Measurements from ENCODE around the gene MATN1. TPM values are rescaled to one million over a fixed set of nuclear protein-coding genes. Genes with fewer than 3 reads are reported as not detected.
"Not testable (repeated sequence)": the region's sequence is repeated elsewhere in the genome, so short reads cannot be mapped to it uniquely, and the experiment has no call there.

Gene MATN1
- total RNA-seq, 1 donor from 2014 or later: 0.54 TPM

DNA sequence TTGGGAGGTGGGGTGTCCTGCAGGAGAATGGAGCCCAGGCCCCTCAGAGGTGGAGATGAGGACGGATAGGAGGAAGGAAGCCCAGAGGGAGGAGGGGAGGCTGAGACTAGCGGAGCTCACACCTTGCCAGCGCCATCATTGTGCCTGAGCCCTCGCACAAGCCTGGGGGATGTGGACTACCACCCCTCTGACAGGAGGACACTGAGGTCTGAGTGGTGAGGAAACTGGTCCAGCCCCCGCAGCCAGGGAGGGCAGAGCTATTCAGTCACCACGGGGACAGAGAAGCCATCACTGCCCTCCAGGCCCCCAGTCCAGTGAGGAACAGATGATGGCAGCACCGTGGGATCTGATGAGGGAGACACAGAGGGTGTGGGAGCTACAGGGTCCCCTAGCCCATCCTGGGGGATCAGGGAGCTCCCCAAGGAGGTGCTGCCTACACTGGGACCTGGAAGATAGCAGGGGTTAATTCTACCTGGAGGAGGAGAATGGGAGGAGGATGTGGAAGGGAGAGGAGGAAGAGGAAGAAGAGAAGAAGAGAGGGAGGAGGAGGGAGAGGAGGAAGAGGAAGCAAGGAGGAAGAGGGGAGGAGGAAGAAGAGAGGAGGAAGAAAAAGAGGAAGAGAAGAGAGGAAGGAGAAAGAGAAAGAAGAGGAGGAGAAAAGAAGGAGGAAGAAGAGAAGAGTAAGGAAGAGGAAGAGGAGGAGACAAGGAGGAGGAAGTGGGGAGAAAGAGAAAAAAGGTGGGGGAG lies 31.0 kb downstream of the MATN1 start:
- Mint-ChIP-seq H3K4me1 (peaks cover 14% of the 10 kb centered on the region), H3K27ac (ENCODE audit: unreplicated experiment) (no peak overlapping the region), H3K4me3 (no peak overlapping the region), H3K36me3 (ENCODE audit: low read depth) (no peaks in the 10 kb centered on the region), H3K27me3 (ENCODE audit: low read depth) (peaks cover 10% of the 10 kb centered on the region), H3K9me3 (no peaks in the 10 kb centered on the region)
- no peak for DNase-seq (ENCODE audit: low read depth, low spot score)
- TF ChIP-seq, protein P1, sequence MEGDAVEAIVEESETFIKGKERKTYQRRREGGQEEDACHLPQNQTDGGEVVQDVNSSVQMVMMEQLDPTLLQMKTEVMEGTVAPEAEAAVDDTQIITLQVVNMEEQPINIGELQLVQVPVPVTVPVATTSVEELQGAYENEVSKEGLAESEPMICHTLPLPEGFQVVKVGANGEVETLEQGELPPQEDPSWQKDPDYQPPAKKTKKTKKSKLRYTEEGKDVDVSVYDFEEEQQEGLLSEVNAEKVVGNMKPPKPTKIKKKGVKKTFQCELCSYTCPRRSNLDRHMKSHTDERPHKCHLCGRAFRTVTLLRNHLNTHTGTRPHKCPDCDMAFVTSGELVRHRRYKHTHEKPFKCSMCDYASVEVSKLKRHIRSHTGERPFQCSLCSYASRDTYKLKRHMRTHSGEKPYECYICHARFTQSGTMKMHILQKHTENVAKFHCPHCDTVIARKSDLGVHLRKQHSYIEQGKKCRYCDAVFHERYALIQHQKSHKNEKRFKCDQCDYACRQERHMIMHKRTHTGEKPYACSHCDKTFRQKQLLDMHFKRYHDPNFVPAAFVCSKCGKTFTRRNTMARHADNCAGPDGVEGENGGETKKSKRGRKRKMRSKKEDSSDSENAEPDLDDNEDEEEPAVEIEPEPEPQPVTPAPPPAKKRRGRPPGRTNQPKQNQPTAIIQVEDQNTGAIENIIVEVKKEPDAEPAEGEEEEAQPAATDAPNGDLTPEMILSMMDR (conservative IDR thresholded peaks at IDR 0.05): no peak

DNA sequence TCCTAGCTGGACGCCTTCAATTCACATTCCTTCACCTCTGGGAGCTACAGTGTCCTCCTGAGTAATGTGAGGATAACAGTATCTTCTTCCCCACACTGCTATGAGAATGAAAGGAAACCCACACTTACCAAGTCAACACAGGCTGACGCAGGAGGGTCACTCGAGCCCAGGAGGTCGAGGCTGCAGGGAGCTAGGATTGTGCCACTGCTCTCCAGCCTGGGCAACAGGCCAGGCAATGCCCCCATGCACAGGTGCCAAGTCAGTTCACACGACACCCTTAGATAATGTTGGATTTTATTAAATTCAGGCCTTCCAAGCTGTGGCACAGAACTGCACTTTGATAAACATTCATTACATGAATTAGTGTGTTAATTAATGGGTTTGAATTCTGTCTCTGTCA lies 31.9 kb downstream of the MATN1 start:
- DNase-seq (ENCODE audit: low read depth, low spot score): no peak
- TF ChIP-seq, protein P1 (conservative IDR thresholded peaks at IDR 0.05): no peak
- no peaks in the 10 kb centered on the region for H3K36me3 Mint-ChIP-seq (ENCODE audit: low read depth)
- no peak overlapping the region for H3K4me3 Mint-ChIP-seq
- no peaks in the 10 kb centered on the region for H3K9me3 Mint-ChIP-seq
- H3K27ac Mint-ChIP-seq (ENCODE audit: unreplicated experiment): no peak overlapping the region
- peaks cover 14% of the 10 kb centered on the region for H3K4me1 Mint-ChIP-seq
- peaks cover 19% of the 10 kb centered on the region for H3K27me3 Mint-ChIP-seq (ENCODE audit: low read depth)

DNA sequence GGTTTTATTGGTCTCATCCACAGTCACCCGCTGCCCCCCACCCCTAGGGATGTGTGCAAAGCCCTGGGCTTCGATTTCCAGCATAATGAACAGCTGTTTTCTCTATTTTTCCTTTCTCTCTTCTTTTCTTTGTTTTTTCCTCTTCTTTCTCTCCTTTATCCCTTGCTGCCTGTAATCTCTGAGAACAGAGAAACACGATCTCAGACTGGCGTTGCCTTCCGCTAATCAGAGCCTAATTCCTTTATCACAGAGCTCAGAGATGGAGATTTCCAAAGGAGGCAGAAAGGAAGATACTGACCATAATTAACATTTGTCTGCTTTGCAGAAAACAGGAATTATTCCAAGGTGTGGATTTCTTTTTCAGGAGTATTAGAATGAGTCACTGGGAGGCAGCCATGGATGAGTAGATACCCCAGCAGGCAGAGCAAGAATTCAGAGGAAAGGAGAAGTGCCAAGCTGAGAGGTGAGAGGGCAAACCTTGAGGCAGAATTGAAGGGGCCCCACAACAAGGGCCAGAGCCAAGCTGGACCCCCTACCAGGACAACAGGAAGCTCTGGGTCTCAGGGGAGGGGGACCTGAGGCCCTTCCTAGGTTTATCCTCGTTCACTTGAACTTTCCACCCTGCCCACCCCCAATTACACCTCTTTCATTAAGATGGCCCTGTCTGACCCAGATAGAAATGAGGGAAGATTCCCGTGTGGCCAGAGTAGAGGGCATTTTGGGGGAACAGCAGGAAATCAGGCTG lies 33.3 kb downstream of the MATN1 start:
- DNase-seq (ENCODE audit: low read depth, low spot score): no peak
- TF ChIP-seq, protein P1 (conservative IDR thresholded peaks at IDR 0.05): no peak
- no peak overlapping the region for H3K27ac Mint-ChIP-seq (ENCODE audit: unreplicated experiment)
- H3K27me3 Mint-ChIP-seq (ENCODE audit: low read depth): peaks cover 32% of the 10 kb centered on the region
- H3K9me3 Mint-ChIP-seq: no peaks in the 10 kb centered on the region
- no peaks in the 10 kb centered on the region for H3K36me3 Mint-ChIP-seq (ENCODE audit: low read depth)
- peaks cover 15% of the 10 kb centered on the region for H3K4me1 Mint-ChIP-seq
- H3K4me3 Mint-ChIP-seq: no peak overlapping the region

DNA sequence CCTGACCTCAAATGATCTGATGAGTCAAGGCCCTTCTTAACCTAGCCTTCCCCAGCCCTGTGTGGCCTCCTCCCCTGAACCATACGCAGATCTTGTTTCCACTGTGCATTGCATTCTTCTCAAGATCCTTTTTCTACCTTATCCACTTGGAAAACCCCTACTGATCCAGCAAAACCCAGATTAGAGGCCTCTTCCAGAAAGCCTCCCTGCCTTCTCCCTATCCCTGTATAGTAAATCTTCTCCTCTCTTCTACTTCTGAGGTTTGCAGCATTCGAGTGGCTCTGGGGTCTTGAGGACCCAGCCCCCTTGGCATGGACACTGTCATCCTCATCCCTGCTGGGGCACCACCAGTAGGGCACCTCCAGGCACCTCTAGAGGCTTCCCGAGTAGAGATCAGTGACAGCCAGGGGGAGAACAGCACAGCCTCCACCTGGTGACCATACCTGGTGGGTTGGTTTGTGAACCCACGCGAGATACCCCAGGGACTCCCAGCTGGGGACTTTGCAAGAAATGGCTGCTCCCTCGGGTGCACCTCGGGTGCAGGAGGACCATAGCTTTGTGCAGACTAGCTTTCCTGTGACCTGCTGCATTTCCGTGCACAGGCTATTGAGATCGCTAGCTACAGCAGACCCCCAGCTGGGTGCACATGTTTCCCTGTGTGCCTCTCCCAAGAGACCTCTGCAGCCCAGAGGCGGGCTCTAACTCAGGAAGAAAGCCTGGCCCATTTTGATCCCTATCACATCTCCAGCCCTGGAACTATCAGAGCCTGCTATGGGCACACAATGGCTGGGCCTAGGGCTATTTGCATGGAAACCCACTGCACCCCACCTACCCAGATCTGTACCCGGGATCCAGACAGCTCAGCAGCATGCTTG lies 34.2 kb downstream of the MATN1 start:
- TF ChIP-seq, protein P1 (conservative IDR thresholded peaks at IDR 0.05): no peak
- DNase-seq (ENCODE audit: low read depth, low spot score): no peak
- no peak overlapping the region for H3K27ac Mint-ChIP-seq (ENCODE audit: unreplicated experiment)
- no peak overlapping the region for H3K4me3 Mint-ChIP-seq
- peaks cover 18% of the 10 kb centered on the region for H3K4me1 Mint-ChIP-seq
- peaks cover 41% of the 10 kb centered on the region for H3K27me3 Mint-ChIP-seq (ENCODE audit: low read depth)
- no peaks in the 10 kb centered on the region for H3K9me3 Mint-ChIP-seq
- H3K36me3 Mint-ChIP-seq (ENCODE audit: low read depth): no peaks in the 10 kb centered on the region

DNA sequence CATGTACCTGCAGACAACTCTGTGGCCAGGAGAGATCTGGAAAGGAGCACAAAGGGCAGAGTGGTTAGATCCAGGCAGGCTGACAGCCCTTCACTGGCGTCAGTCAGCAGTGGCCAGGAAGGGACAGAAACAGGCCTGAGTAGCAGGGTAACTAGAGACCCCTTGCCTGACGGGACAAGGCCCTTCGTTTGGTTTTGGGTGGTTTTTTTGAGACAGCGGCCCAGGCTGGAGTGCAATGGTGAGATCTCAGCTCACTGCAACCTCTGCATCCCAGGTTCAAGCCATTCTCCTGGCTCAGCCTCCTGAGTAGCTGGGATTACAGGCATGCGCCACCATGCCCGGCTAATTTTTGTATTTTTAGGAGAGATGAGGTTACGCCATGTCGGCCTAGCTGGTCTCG lies 34.9 kb downstream of the MATN1 start:
- not testable (repeated sequence) for DNase-seq (ENCODE audit: low read depth, low spot score)
- H3K27me3 Mint-ChIP-seq (ENCODE audit: low read depth): peaks cover 47% of the 10 kb centered on the region

More for the DNA sequence above, 34.9 kb downstream of the MATN1 start:
- not testable (repeated sequence) for H3K27ac Mint-ChIP-seq (ENCODE audit: unreplicated experiment); H3K9me3 Mint-ChIP-seq; H3K4me3 Mint-ChIP-seq; H3K36me3 Mint-ChIP-seq (ENCODE audit: low read depth)
- H3K4me1 Mint-ChIP-seq: peaks cover 18% of the 10 kb centered on the region

All from neural crest cell (in vitro differentiated cells).